NCI-H526 (cell line): ENCODE results near the gene CCSER1.

Source experiments
- DNase-seq, 2 experiments: peaks; one replicate each; lab custom pipeline; 2025; lab: John Stamatoyannopoulos, UW

The CCSER1 gene

GRCh38 chr4:90198086-90198847 lies 71.1 kb downstream of the CCSER1 start:
- DNase-seq: no peak

- no peak for DNase-seq
These were observed 80.8 kb downstream of the CCSER1 start for GRCh38 chr4:90207887-90208454.

- no peak for DNase-seq
These were observed 82.7 kb downstream of the CCSER1 start for GRCh38 chr4:90209922-90210321.

GRCh38 chr4:90211174-90211573 lies 84.0 kb downstream of the CCSER1 start:
- DNase-seq: no peak

- no peak for DNase-seq
These were observed 88.1 kb downstream of the CCSER1 start for GRCh38 chr4:90215286-90215685.

GRCh38 chr4:90219822-90220221 lies 92.6 kb downstream of the CCSER1 start:
- DNase-seq: no peak

- no peak for DNase-seq
These were observed 93.3 kb downstream of the CCSER1 start for GRCh38 chr4:90220459-90220858.

GRCh38 chr4:90226734-90227133 lies 99.5 kb downstream of the CCSER1 start:
- DNase-seq: no peak

GRCh38 chr4:90227177-90227576 lies 100.0 kb downstream of the CCSER1 start:
- DNase-seq: no peak

GRCh38 chr4:90234916-90235547 lies 107.8 kb downstream of the CCSER1 start:
- DNase-seq: no peak

GRCh38 chr4:90237751-90238530 lies 110.7 kb downstream of the CCSER1 start:
- peak in 1 of 2 experiments; percentile 31 for DNase-seq

- DNase-seq: no peak
These were observed 113.1 kb downstream of the CCSER1 start for GRCh38 chr4:90240333-90240732.

GRCh38 chr4:90241008-90241407 lies 113.8 kb downstream of the CCSER1 start:
- DNase-seq: no peak

GRCh38 chr4:90245837-90246236 lies 118.6 kb downstream of the CCSER1 start:
- DNase-seq: no peak

GRCh38 chr4:90246816-90247215 lies 119.6 kb downstream of the CCSER1 start:
- DNase-seq: peak in 1 of 2 experiments; percentile 23

- no peak for DNase-seq
These were observed 127.2 kb downstream of the CCSER1 start for GRCh38 chr4:90254357-90254756.

- DNase-seq: no peak
These were observed 147.0 kb downstream of the CCSER1 start for GRCh38 chr4:90274175-90274574.

GRCh38 chr4:90280954-90281353 lies 153.8 kb downstream of the CCSER1 start:
- no peak for DNase-seq

- no peak for DNase-seq
These were observed 154.6 kb downstream of the CCSER1 start for GRCh38 chr4:90281541-90282355.

GRCh38 chr4:90290345-90290744 lies 163.2 kb downstream of the CCSER1 start:
- no peak for DNase-seq

- no peak for DNase-seq
These were observed 165.2 kb downstream of the CCSER1 start for GRCh38 chr4:90292438-90292837.

GRCh38 chr4:90293320-90293719 lies 166.1 kb downstream of the CCSER1 start:
- no peak for DNase-seq
